H9 (cell line): ENCODE data around the gene RSPH3. TPM values are rescaled to one million over a fixed set of nuclear protein-coding genes. Genes with fewer than 3 reads are reported as not detected.

Source experiments
- DNase-seq: peaks from one replicate; pipeline ENCODE4 v3.0.0-alpha.2; 2017
- H2AFZ ChIP-seq: one replicate; pipeline ENCODE4 v1.6.1; 2013; ENCODE audit warnings: mild to moderate bottlenecking, low read length, control low read depth, moderate library complexity
- H2AK5ac ChIP-seq: 2 replicates; pipeline ENCODE4 v1.6.1; 2013; ENCODE audit warnings: low read length, control low read depth, mixed read lengths; ENCODE audit not compliant: insufficient read length
- H2BK120ac ChIP-seq: one replicate; pipeline ENCODE4 v1.6.1; 2013; ENCODE audit warnings: low read depth, mild to moderate bottlenecking, low read length, control low read depth, inconsistent platforms; ENCODE audit not compliant: poor library complexity, severe bottlenecking
- H2BK12ac ChIP-seq: 2 replicates; pipeline ENCODE4 v1.6.1; 2013; ENCODE audit warnings: low read length, control low read depth, mixed read lengths, low read depth; ENCODE audit not compliant: insufficient read length
- H2BK15ac ChIP-seq: 2 replicates; pipeline ENCODE4 v1.6.1; 2013; ENCODE audit warnings: low read depth, low read length, control low read depth
- H2BK20ac ChIP-seq: one replicate; pipeline ENCODE4 v1.6.1; 2013; ENCODE audit warnings: low read depth, mild to moderate bottlenecking, low read length, control low read depth, inconsistent platforms; ENCODE audit not compliant: poor library complexity, severe bottlenecking
- H2BK5ac ChIP-seq: 2 replicates; pipeline ENCODE4 v1.6.1; 2013; ENCODE audit warnings: low read length, control low read depth, mixed read lengths; ENCODE audit not compliant: insufficient read length
- H3K14ac ChIP-seq: 2 replicates; pipeline ENCODE4 v1.6.1; 2013; ENCODE audit warnings: low read length, control low read depth; ENCODE audit not compliant: insufficient read depth
- H3K18ac ChIP-seq: 2 replicates; pipeline ENCODE4 v1.6.1; 2013; ENCODE audit warnings: low read depth, mild to moderate bottlenecking, mixed read lengths, low read length, control low read depth; ENCODE audit not compliant: insufficient read length
- H3K23ac ChIP-seq: 2 replicates; pipeline ENCODE4 v1.6.1; 2013; ENCODE audit warnings: low read length, control low read depth, mixed read lengths, low read depth; ENCODE audit not compliant: insufficient read length
- H3K23me2 ChIP-seq: 2 replicates; pipeline ENCODE4 v1.6.1; 2013; ENCODE audit warnings: low read depth, mild to moderate bottlenecking, mixed read lengths, low read length, control low read depth; ENCODE audit not compliant: insufficient read length, poor library complexity, severe bottlenecking
- H3K27ac ChIP-seq: 2 replicates; pipeline ENCODE4 v1.5.1; 2013; ENCODE audit warnings: low read length, control low read depth, mixed read lengths, low read depth; ENCODE audit not compliant: insufficient read length
- H3K27me3 ChIP-seq: 2 replicates; pipeline ENCODE4 v1.6.1; 2013; ENCODE audit warnings: low read length, control low read depth, inconsistent platforms; ENCODE audit not compliant: insufficient read depth
- H3K4ac ChIP-seq: 2 replicates; pipeline ENCODE4 v1.6.1; 2013; ENCODE audit warnings: low read depth, mild to moderate bottlenecking, control low read depth, inconsistent platforms, low read length, moderate library complexity
- H3K4me1 ChIP-seq: 2 replicates; pipeline ENCODE4 v1.6.1; 2013; ENCODE audit warnings: low read length, control low read depth, inconsistent platforms; ENCODE audit not compliant: insufficient read depth
- H3K4me2 ChIP-seq: 2 replicates; pipeline ENCODE4 v1.6.1; 2013; ENCODE audit warnings: low read length, control low read depth, mixed read lengths; ENCODE audit not compliant: insufficient read length, insufficient read depth
- H3K56ac ChIP-seq: 2 replicates; pipeline ENCODE4 v1.6.1; 2013; ENCODE audit warnings: low read depth, mild to moderate bottlenecking, mixed read lengths, low read length, control low read depth; ENCODE audit not compliant: insufficient read length
- H3K79me1 ChIP-seq: 2 replicates; pipeline ENCODE4 v1.6.1; 2013; ENCODE audit warnings: low read depth, mild to moderate bottlenecking, moderate library complexity, low read length, control low read depth, inconsistent platforms; ENCODE audit not compliant: insufficient read depth, poor library complexity, severe bottlenecking
- H3K79me2 ChIP-seq: 2 replicates; pipeline ENCODE4 v1.6.1; 2013; ENCODE audit warnings: low read length, control low read depth, inconsistent platforms; ENCODE audit not compliant: insufficient read depth
- H3K9ac ChIP-seq: 2 replicates; pipeline ENCODE4 v1.6.1; 2013; ENCODE audit warnings: low read length, control low read depth, mixed read lengths; ENCODE audit not compliant: insufficient read length; ENCODE audit errors: extremely low read depth
- H3K9me3 ChIP-seq: one replicate; pipeline ENCODE4 v1.6.1; 2013; ENCODE audit warnings: low read depth, low read length, inconsistent platforms; ENCODE audit not compliant: control insufficient read depth
- H3T11ph ChIP-seq: one replicate; pipeline ENCODE4 v1.6.1; 2013; ENCODE audit warnings: mild to moderate bottlenecking, low read length, control low read depth, inconsistent platforms
- H4K20me1 ChIP-seq: one replicate; pipeline ENCODE4 v1.6.1; 2013; ENCODE audit not compliant: control insufficient read depth, insufficient read length, insufficient read depth
- H4K5ac ChIP-seq: 2 replicates; pipeline ENCODE4 v1.6.1; 2013; ENCODE audit warnings: low read depth, mild to moderate bottlenecking, mixed read lengths, low read length, control low read depth; ENCODE audit not compliant: insufficient read length
- H4K8ac ChIP-seq: replicated peaks from 2 replicates; pipeline ENCODE4 v1.6.1; 2013; ENCODE audit warnings: low read length, control low read depth, mixed read lengths, low read depth; ENCODE audit not compliant: insufficient read length
- H4K91ac ChIP-seq: 2 replicates; pipeline ENCODE4 v1.6.1; 2013; ENCODE audit warnings: low read depth, mild to moderate bottlenecking, moderate library complexity, mixed read lengths, low read length, control low read depth; ENCODE audit not compliant: insufficient read length
- H3K27ac Mint-ChIP-seq, 3 experiments: 2 replicates in 2 of 3; 3 replicates in 1 of 3; pipeline ENCODE4 v1.8.0; 2020 to 2021; ENCODE audit warnings: mixed read lengths in 3 of 3, mild to moderate bottlenecking in 1 of 3, moderate library complexity in 1 of 3
- H3K27me3 Mint-ChIP-seq: 2 replicates; pipeline ENCODE4 v1.8.0; 2021; ENCODE audit warnings: low read depth, mild to moderate bottlenecking, moderate library complexity, mixed read lengths
- H3K36me3 Mint-ChIP-seq, 3 experiments: 2 replicates in 2 of 3; 3 replicates in 1 of 3; pipeline ENCODE4 v1.8.0; 2020 to 2021; ENCODE audit warnings: low read depth in 3 of 3, mixed read lengths in 3 of 3; ENCODE audit not compliant: insufficient read depth in 1 of 3
- H3K4me1 Mint-ChIP-seq, 2 experiments: 2 replicates each; pipeline ENCODE4 v1.8.0; 2020; ENCODE audit warnings: mixed read lengths in 2 of 2
- H3K4me3 Mint-ChIP-seq, 2 experiments: 2 replicates in 1 of 2; 3 replicates in 1 of 2; pipeline ENCODE4 v1.8.0; 2020 to 2021; ENCODE audit warnings: mild to moderate bottlenecking in 2 of 2, mixed read lengths in 2 of 2, moderate library complexity in 1 of 2
- H3K9me3 Mint-ChIP-seq, 2 experiments: 2 replicates in 1 of 2; 3 replicates in 1 of 2; pipeline ENCODE4 v1.8.0; 2020; ENCODE audit warnings: mild to moderate bottlenecking in 2 of 2, mixed read lengths in 2 of 2, moderate library complexity in 1 of 2
- WGBS: extraction: QIAGEN DNeasy Blood & Tissue Kit; methylation state at CpG from one replicate; pipeline ENCODE4 v1.1.7; 2013; ENCODE audit warnings: missing lambda C conversion rate, low lambda C conversion rate, mixed read lengths; ENCODE audit not compliant: insufficient read length; ENCODE audit errors: extremely low coverage; 5-methylcytosine and 5-hydroxymethylcytosine counted together
- total RNA-seq: library from RNA; stranded (reverse); gene quantifications from 2 replicates; pipeline ENCODE4 v1.2.1, GENCODE V29; 2021
- TF ChIP-seq, protein P1 (sequence below): fragments of 200-600 bp; sonication (generic); conservative IDR thresholded peaks from 3 replicates; pipeline ENCODE4 v1.8.0; 2021; ENCODE audit warnings: antibody characterized with exemption, mild to moderate bottlenecking

The RSPH3 gene
- total RNA-seq, 1 experiment from 2014 or later = 2.2 TPM

DNA sequence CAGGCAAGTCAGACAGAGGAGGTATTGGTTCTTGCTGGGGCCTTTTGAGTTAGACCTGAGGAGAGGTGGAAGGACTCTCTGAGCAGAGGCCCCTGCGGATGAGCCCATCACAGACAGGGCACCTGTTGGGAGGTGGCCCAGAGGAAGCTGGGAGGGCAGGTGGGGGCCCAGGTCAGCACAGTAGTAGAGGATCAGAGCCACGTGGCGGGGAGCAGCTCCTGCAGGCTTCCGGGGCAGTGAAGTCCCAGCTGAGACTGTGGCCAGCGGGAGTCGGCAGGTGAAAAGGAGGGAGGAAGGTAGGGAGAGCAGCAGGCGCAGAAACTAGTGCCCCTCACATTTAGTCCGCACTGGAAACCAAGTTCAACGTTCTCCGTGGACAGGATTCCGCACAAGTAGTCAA lies 61.8 kb downstream of the RSPH3 start:
- WGBS = no CpG with 5 or more reads among the region's 11 CpGs
- Histone ChIP-seq H2BK120ac (no peak overlapping the region), H3K9me3 (no peaks in the 10 kb centered on the region), H3K79me1 (no peaks in the 10 kb centered on the region), H4K8ac (no peak overlapping the region), H3K56ac (no peak overlapping the region), H2BK5ac (no peak overlapping the region), H3K18ac (no peak overlapping the region), H3K14ac (no peak overlapping the region), H3K4ac (no peak overlapping the region), H3K23me2 (no peaks in the 10 kb centered on the region), H3K4me1 (no peaks in the 10 kb centered on the region), H4K91ac (no peak overlapping the region), H3K27ac (no peak overlapping the region), H3K27me3 (no peaks in the 10 kb centered on the region), H2BK12ac (no peak overlapping the region), H3K9ac (no peak overlapping the region), H2AK5ac (no peak overlapping the region), H4K20me1 (no peaks in the 10 kb centered on the region), H4K5ac (no peak overlapping the region), H3T11ph (no peak overlapping the region), H2BK20ac (no peak overlapping the region), H3K23ac (no peak overlapping the region), H3K79me2 (no peaks in the 10 kb centered on the region), H2AFZ (no peak overlapping the region), H2BK15ac (no peak overlapping the region), H3K4me2 (no peak overlapping the region)
- peaks cover 0 to 8% of the 10 kb centered on the region in 2 experiments; a peak in 2 of 5 replicates for H3K9me3 Mint-ChIP-seq
- H3K27me3 Mint-ChIP-seq = peaks cover 7% of the 10 kb centered on the region
- H3K4me1 Mint-ChIP-seq = peaks cover 9 to 12% of the 10 kb centered on the region in 2 experiments
- peak; percentile 47 for DNase-seq
- TF ChIP-seq, protein P1, sequence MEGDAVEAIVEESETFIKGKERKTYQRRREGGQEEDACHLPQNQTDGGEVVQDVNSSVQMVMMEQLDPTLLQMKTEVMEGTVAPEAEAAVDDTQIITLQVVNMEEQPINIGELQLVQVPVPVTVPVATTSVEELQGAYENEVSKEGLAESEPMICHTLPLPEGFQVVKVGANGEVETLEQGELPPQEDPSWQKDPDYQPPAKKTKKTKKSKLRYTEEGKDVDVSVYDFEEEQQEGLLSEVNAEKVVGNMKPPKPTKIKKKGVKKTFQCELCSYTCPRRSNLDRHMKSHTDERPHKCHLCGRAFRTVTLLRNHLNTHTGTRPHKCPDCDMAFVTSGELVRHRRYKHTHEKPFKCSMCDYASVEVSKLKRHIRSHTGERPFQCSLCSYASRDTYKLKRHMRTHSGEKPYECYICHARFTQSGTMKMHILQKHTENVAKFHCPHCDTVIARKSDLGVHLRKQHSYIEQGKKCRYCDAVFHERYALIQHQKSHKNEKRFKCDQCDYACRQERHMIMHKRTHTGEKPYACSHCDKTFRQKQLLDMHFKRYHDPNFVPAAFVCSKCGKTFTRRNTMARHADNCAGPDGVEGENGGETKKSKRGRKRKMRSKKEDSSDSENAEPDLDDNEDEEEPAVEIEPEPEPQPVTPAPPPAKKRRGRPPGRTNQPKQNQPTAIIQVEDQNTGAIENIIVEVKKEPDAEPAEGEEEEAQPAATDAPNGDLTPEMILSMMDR = no peak
- H3K4me3 Mint-ChIP-seq = no peak overlapping the region
- H3K36me3 Mint-ChIP-seq = peaks cover 0 to 9% (median 3%) of the 10 kb centered on the region in 3 experiments; a peak in 4 of 7 replicates
- H3K27ac Mint-ChIP-seq = 0 out of 7 replicates have a peak overlapping the region, but pooled peaks of 1 of the 3 experiments have one; percentile 82
